ENCODE results near the gene TYRO3.

- no peak for TF ChIP-seq RAD21 (IDR thresholded peaks at IDR 0.05; ENCODE audit: low read length)
- TF ChIP-seq GABPA (IDR thresholded peaks at IDR 0.05; ENCODE audit: low read depth), result no peak
- TF ChIP-seq RXRA (IDR thresholded peaks at IDR 0.05; ENCODE audit: borderline replicate concordance, low read depth), result no peak
- TF ChIP-seq TAF1 (IDR thresholded peaks at IDR 0.05; ENCODE audit: borderline replicate concordance, low read depth, low read length), result no peak
- no peak for TF ChIP-seq CTCF (IDR thresholded peaks at IDR 0.05)
- TF ChIP-seq YY1 (IDR thresholded peaks at IDR 0.05; ENCODE audit: low read depth), result no peak
- TF ChIP-seq RCOR1 (IDR thresholded peaks at IDR 0.05; ENCODE audit: low read length), result no peak
- no peak for TF ChIP-seq EZH2phosphoT487 (IDR thresholded peaks at IDR 0.05; ENCODE audit: borderline replicate concordance, low read depth)
- TF ChIP-seq IRF3 (IDR thresholded peaks at IDR 0.05; ENCODE audit: low read depth, low read length), result no peak
- no peak for TF ChIP-seq POLR2AphosphoS5 (IDR thresholded peaks at IDR 0.05; ENCODE audit: low read depth, low read length)
- TF ChIP-seq CHD2 (IDR thresholded peaks at IDR 0.05; ENCODE audit: low read length, partially characterized antibody), result no peak
- TF ChIP-seq, protein P1, sequence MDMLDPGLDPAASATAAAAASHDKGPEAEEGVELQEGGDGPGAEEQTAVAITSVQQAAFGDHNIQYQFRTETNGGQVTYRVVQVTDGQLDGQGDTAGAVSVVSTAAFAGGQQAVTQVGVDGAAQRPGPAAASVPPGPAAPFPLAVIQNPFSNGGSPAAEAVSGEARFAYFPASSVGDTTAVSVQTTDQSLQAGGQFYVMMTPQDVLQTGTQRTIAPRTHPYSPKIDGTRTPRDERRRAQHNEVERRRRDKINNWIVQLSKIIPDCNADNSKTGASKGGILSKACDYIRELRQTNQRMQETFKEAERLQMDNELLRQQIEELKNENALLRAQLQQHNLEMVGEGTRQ (IDR thresholded peaks at IDR 0.05; ENCODE audit: borderline replicate concordance, low read depth, low read length), result no peak
- no peak for TF ChIP-seq JUND (IDR thresholded peaks at IDR 0.05)
Observed at GRCh38 chr15:41609123-41609522, 50.1 kb downstream of the TYRO3 start.
